ENCODE data around the gene PCDH10. TPM values are rescaled to one million over a fixed set of nuclear protein-coding genes. Genes with fewer than 3 reads are reported as not detected.
"Not testable (repeated sequence)": the region's sequence is repeated elsewhere in the genome, so short reads cannot be mapped to it uniquely, and the experiment has no call there.

The PCDH10 gene
- total and polyA plus RNA-seq, 4 donors = 21.6 to 80.9 (median 56.9) TPM

DNA sequence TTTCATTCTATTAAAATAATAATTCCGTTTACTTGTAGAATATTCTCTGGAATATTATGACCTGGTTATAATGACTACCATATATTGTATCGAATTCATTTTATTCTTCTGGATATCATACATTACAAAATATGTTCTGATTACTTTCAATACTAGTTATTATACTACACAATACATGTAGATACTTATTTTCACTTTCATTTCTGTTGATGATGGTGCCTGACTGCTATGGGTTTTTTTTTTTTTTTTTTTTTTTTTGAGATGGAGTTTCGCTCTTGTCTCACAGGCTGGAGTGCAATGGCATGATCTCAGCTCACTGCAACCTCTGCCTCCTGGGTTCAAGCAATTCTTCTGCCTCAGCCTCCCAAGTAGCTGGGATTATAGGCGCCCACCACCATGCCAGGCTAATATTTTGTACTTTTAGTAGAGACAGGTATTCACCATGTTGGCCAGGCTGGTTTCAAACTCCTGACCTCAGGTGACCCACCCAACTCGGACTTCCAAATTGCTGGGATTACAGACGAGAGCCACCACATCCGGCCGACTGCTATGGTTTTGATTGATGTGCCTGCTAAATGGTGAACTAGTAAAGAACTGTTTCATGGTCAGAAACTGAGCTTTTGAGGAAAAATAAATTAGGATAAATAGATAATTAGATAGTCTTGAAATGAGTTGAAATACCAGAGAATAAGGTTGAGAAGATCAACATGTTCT, 39.5 kb downstream of the PCDH10 start:
- DNase-seq (ENCODE audit: low read depth in 4 of 6, low spot score in 6 of 6) = no peak
- 100% methylated on average over 4 of the region's 8 CpGs for WGBS (ENCODE audit: insufficient coverage)
- H3K27ac ChIP-seq (ENCODE audit: low read depth, low read length) = no peak overlapping the region

DNA sequence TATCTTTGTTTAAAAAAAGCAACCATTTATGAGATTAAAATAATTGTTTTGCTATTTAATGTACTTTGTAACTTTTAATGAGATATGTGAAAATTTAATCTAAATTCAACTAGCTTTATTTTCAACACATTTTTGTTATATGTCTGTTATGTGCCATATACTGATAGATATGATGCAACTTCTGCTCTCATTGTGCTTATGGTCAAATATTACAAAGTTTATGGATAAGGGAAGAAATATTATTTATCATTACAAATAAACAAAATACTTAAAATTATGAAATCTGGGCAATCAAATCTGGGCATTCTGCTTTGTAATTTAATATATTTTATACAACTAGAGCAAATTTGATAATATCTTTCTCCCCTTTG, 40.0 kb downstream of the PCDH10 start:
- Histone ChIP-seq H3K4me1 (ENCODE audit: control insufficient read depth, insufficient read depth, low read length) (no peaks in the 10 kb centered on the region), H3K4me3 (ENCODE audit: low read depth, low read length) (no peak overlapping the region), H3K9me3 (ENCODE audit: control insufficient read depth, insufficient read depth, low read length) (no peaks in the 10 kb centered on the region), H3K27me3 (ENCODE audit: control insufficient read depth, insufficient read depth, low read length) (no peaks in the 10 kb centered on the region), H3K36me3 (ENCODE audit: control insufficient read depth, insufficient read depth, low read length) (no peaks in the 10 kb centered on the region), H3K27ac (ENCODE audit: low read depth, low read length) (no peak overlapping the region)
- DNase-seq (ENCODE audit: low read depth in 4 of 6, low spot score in 6 of 6) = no peak

More for the DNA sequence above, 39.5 kb downstream of the PCDH10 start:
- no peaks in the 10 kb centered on the region for H3K9me3 ChIP-seq (ENCODE audit: control insufficient read depth, insufficient read depth, low read length)
- no peaks in the 10 kb centered on the region for H3K27me3 ChIP-seq (ENCODE audit: control insufficient read depth, insufficient read depth, low read length)
- H3K36me3 ChIP-seq (ENCODE audit: control insufficient read depth, insufficient read depth, low read length) = no peaks in the 10 kb centered on the region
- H3K4me1 ChIP-seq (ENCODE audit: control insufficient read depth, insufficient read depth, low read length) = no peaks in the 10 kb centered on the region
- H3K4me3 ChIP-seq (ENCODE audit: low read depth, low read length) = no peak overlapping the region

DNA sequence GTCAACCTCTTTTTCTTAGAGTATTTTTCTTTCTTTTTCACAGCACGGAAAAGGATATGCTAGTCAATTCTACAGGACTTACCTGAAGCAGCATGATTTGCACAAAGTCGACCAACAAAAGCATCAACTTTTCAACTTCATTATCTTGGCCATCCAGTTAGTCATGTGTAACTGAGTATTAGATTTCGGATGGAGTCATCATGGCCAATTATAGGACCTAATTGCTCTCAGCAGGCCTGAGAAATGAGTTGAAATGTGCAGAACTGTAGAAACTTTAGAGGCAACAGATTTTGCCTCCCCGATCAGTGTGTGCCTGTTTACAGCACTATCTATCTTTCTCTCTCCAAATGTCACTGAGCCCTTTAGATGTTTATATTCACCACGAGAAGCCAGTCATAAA, 41.0 kb downstream of the PCDH10 start:
- no peak overlapping the region for H3K4me3 ChIP-seq (ENCODE audit: low read depth, low read length)
- DNase-seq (ENCODE audit: low read depth in 4 of 6, low spot score in 6 of 6) = no peak
- no peaks in the 10 kb centered on the region for H3K36me3 ChIP-seq (ENCODE audit: control insufficient read depth, insufficient read depth, low read length)
- H3K4me1 ChIP-seq (ENCODE audit: control insufficient read depth, insufficient read depth, low read length) = no peaks in the 10 kb centered on the region
- no peaks in the 10 kb centered on the region for H3K9me3 ChIP-seq (ENCODE audit: control insufficient read depth, insufficient read depth, low read length)
- no peak overlapping the region for H3K27ac ChIP-seq (ENCODE audit: low read depth, low read length)
- WGBS (ENCODE audit: insufficient coverage) = no CpG with 5 or more reads among the region's 5 CpGs
- H3K27me3 ChIP-seq (ENCODE audit: control insufficient read depth, insufficient read depth, low read length) = no peaks in the 10 kb centered on the region

DNA sequence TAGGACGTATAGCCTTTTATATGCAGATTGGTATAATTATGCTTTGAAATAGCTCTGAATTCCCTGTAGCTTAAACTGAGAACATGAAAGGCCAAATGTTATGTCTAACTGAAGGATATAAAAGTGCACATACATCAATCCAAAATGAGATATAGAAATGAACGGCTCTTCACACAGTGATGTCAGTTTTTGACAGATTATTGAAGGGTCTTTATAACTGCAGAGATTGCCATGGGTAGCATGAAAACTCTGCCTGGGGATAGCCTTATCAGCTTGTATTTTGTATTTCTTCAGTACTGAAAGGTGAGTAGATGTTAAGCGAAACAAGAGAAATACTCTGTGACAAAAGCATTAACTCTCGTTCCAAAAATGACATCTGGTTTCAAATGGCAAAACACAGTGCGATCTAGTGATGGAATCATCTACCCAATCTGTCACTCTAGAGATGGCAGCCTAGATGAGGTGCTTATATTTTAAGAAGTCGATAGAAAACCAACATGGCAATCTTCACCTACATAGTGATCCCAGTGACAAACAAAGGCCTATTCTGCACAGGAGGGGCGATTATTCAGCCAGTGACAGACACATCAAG, 59.7 kb downstream of the PCDH10 start:
- H3K4me1 ChIP-seq (ENCODE audit: control insufficient read depth, insufficient read depth, low read length) = no peaks in the 10 kb centered on the region
- no peak overlapping the region for H3K27ac ChIP-seq (ENCODE audit: low read depth, low read length)
- H3K4me3 ChIP-seq (ENCODE audit: low read depth, low read length) = no peak overlapping the region
- DNase-seq (ENCODE audit: low read depth in 4 of 6, low spot score in 6 of 6) = no peak
- H3K27me3 ChIP-seq (ENCODE audit: control insufficient read depth, insufficient read depth, low read length) = no peaks in the 10 kb centered on the region
- peaks cover 3% of the 10 kb centered on the region for H3K9me3 ChIP-seq (ENCODE audit: control insufficient read depth, insufficient read depth, low read length)
- no peaks in the 10 kb centered on the region for H3K36me3 ChIP-seq (ENCODE audit: control insufficient read depth, insufficient read depth, low read length)
- WGBS (ENCODE audit: insufficient coverage) = no CpG with 5 or more reads among the region's 7 CpGs

DNA sequence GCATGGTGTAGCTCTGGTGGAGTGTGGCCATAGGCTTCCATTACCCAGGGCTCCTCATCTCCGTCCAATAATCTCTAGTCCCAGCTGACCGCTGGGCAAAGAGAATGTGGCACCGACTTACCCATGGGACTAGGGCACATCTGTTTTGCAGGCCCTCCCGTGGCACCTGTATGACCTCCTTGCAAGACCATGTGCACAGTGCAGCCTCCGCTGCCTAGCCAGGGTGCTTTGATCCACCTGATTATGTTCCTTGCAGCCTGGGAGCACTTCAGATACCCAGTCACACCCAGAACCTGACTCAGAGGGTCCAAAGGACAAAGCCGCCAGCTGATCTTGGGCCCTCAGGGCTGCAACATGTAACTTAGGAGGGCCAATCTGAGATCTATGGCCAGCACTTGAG, 84.8 kb downstream of the PCDH10 start:
- DNase-seq (ENCODE audit: low read depth in 4 of 6, low spot score in 6 of 6) = no peak
- no peaks in the 10 kb centered on the region for H3K27me3 ChIP-seq (ENCODE audit: control insufficient read depth, insufficient read depth, low read length)
- H3K27ac ChIP-seq (ENCODE audit: low read depth, low read length) = no peak overlapping the region
- H3K4me3 ChIP-seq (ENCODE audit: low read depth, low read length) = no peak overlapping the region
- H3K4me1 ChIP-seq (ENCODE audit: control insufficient read depth, insufficient read depth, low read length) = no peaks in the 10 kb centered on the region
- 98% methylated on average over 6 of the region's 6 CpGs for WGBS (ENCODE audit: insufficient coverage)
- H3K36me3 ChIP-seq (ENCODE audit: control insufficient read depth, insufficient read depth, low read length) = no peaks in the 10 kb centered on the region
- H3K9me3 ChIP-seq (ENCODE audit: control insufficient read depth, insufficient read depth, low read length) = peaks cover 2% of the 10 kb centered on the region

DNA sequence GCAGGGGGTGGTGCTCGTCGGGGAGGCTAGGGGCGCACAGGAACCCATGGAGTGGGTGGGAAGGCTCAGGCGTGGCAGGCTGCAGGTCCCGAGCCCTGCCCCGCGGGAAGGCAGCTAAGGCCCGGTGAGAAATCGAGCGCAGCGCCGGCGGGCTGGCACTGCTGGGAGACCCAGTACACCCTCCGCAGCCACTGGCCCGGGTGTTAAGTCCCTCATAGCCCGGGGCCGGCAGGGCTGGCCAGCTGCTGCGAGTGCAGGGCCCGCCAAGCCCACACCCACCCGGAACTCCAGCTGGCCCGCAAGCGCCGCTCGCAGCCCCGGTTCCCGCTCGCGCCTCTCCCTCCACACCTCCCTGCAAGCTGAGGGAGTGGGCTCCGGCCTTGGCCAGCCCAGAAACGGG, 91.4 kb downstream of the PCDH10 start:
- H3K4me1 ChIP-seq (ENCODE audit: control insufficient read depth, insufficient read depth, low read length); H3K27me3 ChIP-seq (ENCODE audit: control insufficient read depth, insufficient read depth, low read length); DNase-seq (ENCODE audit: low read depth in 4 of 6, low spot score in 6 of 6); H3K36me3 ChIP-seq (ENCODE audit: control insufficient read depth, insufficient read depth, low read length); H3K27ac ChIP-seq (ENCODE audit: low read depth, low read length); H3K4me3 ChIP-seq (ENCODE audit: low read depth, low read length); H3K9me3 ChIP-seq (ENCODE audit: control insufficient read depth, insufficient read depth, low read length): not testable (repeated sequence)
- WGBS (ENCODE audit: insufficient coverage) = 98% methylated on average over 25 of the region's 30 CpGs
